Measurements from ENCODE around the gene CDH13. TPM values are rescaled to one million over a fixed set of nuclear protein-coding genes. Genes with fewer than 3 reads are reported as not detected.

The CDH13 gene
- total and polyA plus RNA-seq, 2 donors (not counting 3 experiments of a cell fraction or from before 2014, with no cell fraction given): 96.6 to 124 TPM

- Histone ChIP-seq H3K9me1 (replicated peaks; ENCODE audit: control insufficient read depth, extremely low read depth, insufficient read depth, low read length) (no peaks in the 10 kb centered on the region), H3K36me3 (ENCODE audit: control insufficient read depth in 2 of 2, extremely low read depth in 1 of 2, insufficient read depth in 2 of 2, low read length in 2 of 2) (no peaks in the 10 kb centered on the region), H3K79me2 (ENCODE audit: control insufficient read depth, insufficient read depth, low read length) (no peaks in the 10 kb centered on the region), H3K27me3 (ENCODE audit: control insufficient read depth in 2 of 2, insufficient read depth in 2 of 2, low read length in 2 of 2) (no peaks in the 10 kb centered on the region), H3K4me3 (replicated peaks in 1 of 3; ENCODE audit: insufficient read depth in 1 of 3, low read depth in 1 of 3, low read length in 3 of 3) (no peak overlapping the region), H3K4me1 (ENCODE audit: control insufficient read depth, extremely low read depth, insufficient read depth, low read length) (peaks cover 11% of the 10 kb centered on the region), H3K9me3 (replicated peaks; ENCODE audit: control insufficient read depth, insufficient read depth, low read length) (no peaks in the 10 kb centered on the region), H3K27ac (ENCODE audit: insufficient read depth, low read depth, low read length) (no peak overlapping the region), H3K4me2 (ENCODE audit: insufficient read depth, low read length) (no peak overlapping the region), H2AFZ (ENCODE audit: low read depth, low read length) (no peak overlapping the region), H3K9ac (replicated peaks; ENCODE audit: extremely low read depth, insufficient read depth, low read length) (no peak overlapping the region), H4K20me1 (replicated peaks; ENCODE audit: control insufficient read depth, extremely low read depth, insufficient read depth, low read length) (no peaks in the 10 kb centered on the region)
- dilution Hi-C loops (cut with MboI; ENCODE audit: extremely low pct_ligation_motif_present, low sequenced_read_pairs): no loop called here
- BruUV-seq (replicated peaks): no TSS peak
- CTCF ChIA-PET: interaction anchor here (1.4 kb wide), 1 partner anchor 18 kb away, joined by 3 read pairs; no protein-coding TSS in a partner anchor
- DNase-seq (ENCODE audit: low read depth, low spot score): no peak
- intact Hi-C loops (cut with micrococcal nuclease): no loop called here
- no peak for FAIRE-seq
- POLR2A ChIA-PET: no interaction called here
- TF ChIP-seq POLR2A (IDR thresholded peaks at IDR 0.05; ENCODE audit: low read depth, low read length): no peak
- no peak for TF ChIP-seq JUN (IDR thresholded peaks at IDR 0.05; ENCODE audit: borderline replicate concordance, insufficient read depth, insufficient read length, low read depth)
- TF ChIP-seq FOS (IDR thresholded peaks at IDR 0.05; ENCODE audit: borderline replicate concordance, insufficient read depth, low read length): no peak
- no peak for TF ChIP-seq MAX (IDR thresholded peaks at IDR 0.05; ENCODE audit: insufficient read depth, insufficient read length)
- no peak for TF ChIP-seq EZH2 (IDR thresholded peaks at IDR 0.05; ENCODE audit: borderline replicate concordance, low read depth, low read length, severe bottlenecking)
- no peak for TF ChIP-seq GATA2 (IDR thresholded peaks at IDR 0.05; ENCODE audit: insufficient read depth, insufficient read length, low read depth, low read length)
- no peak for TF ChIP-seq POLR2AphosphoS5 (IDR thresholded peaks at IDR 0.05; ENCODE audit: insufficient read depth, low read depth, low read length)
- TF ChIP-seq MYC (IDR thresholded peaks at IDR 0.05; ENCODE audit: low read depth, low read length): no peak
- TF ChIP-seq CTCF (IDR thresholded peaks at IDR 0.05; ENCODE audit: extremely low read depth in 1 of 2, insufficient read depth in 1 of 2, low read depth in 1 of 2, low read length in 2 of 2): no peak
Measured at GRCh38 chr16:83027973-83028372, 401.2 kb downstream of the CDH13 start.

Data from endothelial cell of umbilical vein (primary cell).